ENCODE results near the gene MGRN1.

- no peak for TF ChIP-seq POLR2A (IDR thresholded peaks at IDR 0.05; ENCODE audit: low read depth, low read length)
- TF ChIP-seq TAF1 (IDR thresholded peaks at IDR 0.05; ENCODE audit: low read depth, low read length) = no peak
- no peak for TF ChIP-seq POLR2AphosphoS5 (IDR thresholded peaks at IDR 0.05; ENCODE audit: low read depth, low read length)
- TF ChIP-seq SPI1 (IDR thresholded peaks at IDR 0.05; ENCODE audit: low read depth, low read length) = no peak
- TF ChIP-seq POU2F2 (IDR thresholded peaks at IDR 0.05; ENCODE audit: low read depth, low read length) = no peak
Measured at GRCh38 chr16:4640572-4641305, 16.1 kb downstream of the MGRN1 start.
